ENCODE data around the gene DTYMK. TPM values are rescaled to one million over a fixed set of nuclear protein-coding genes. Genes with fewer than 3 reads are reported as not detected.

The DTYMK gene
- total and polyA plus RNA-seq, 2 experiments from 2014 or later = 47.7 to 72.7 TPM

- TF ChIP-seq CTCF (IDR thresholded peaks at IDR 0.05; ENCODE audit: low read depth, low read length) = no peak
- Histone ChIP-seq H3K4me3 (no peak overlapping the region), H3K4me1 (ENCODE audit: low read depth) (no peaks in the 10 kb centered on the region), H3K9me3 (ENCODE audit: low read depth) (no peaks in the 10 kb centered on the region), H3K27ac (no peak overlapping the region), H3K27me3 (no peaks in the 10 kb centered on the region), H3K36me3 (peaks cover 25% of the 10 kb centered on the region)
- DNase-seq (ENCODE audit: low read depth in 1 of 2, low spot score in 1 of 2) = no peak
Measured at GRCh38 chr2:241680044-241680443, 6.6 kb downstream of the DTYMK start.

GRCh38 chr2:241678784-241679540 lies 7.7 kb downstream of the DTYMK start:
- no peak for TF ChIP-seq CTCF (IDR thresholded peaks at IDR 0.05; ENCODE audit: low read depth, low read length)
- H3K4me1 ChIP-seq (ENCODE audit: low read depth) = no peaks in the 10 kb centered on the region
- DNase-seq (ENCODE audit: low read depth in 1 of 2, low spot score in 1 of 2) = no peak
- no peak overlapping the region for H3K4me3 ChIP-seq
- no peaks in the 10 kb centered on the region for H3K9me3 ChIP-seq (ENCODE audit: low read depth)
- no peaks in the 10 kb centered on the region for H3K27me3 ChIP-seq
- no peak overlapping the region for H3K27ac ChIP-seq
- peaks cover 21% of the 10 kb centered on the region for H3K36me3 ChIP-seq

GRCh38 chr2:241678307-241678706 lies 8.3 kb downstream of the DTYMK start:
- Histone ChIP-seq H3K27me3 (no peaks in the 10 kb centered on the region), H3K4me3 (no peak overlapping the region), H3K36me3 (peaks cover 21% of the 10 kb centered on the region), H3K4me1 (ENCODE audit: low read depth) (no peaks in the 10 kb centered on the region), H3K9me3 (ENCODE audit: low read depth) (no peaks in the 10 kb centered on the region), H3K27ac (no peak overlapping the region)
- TF ChIP-seq CTCF (IDR thresholded peaks at IDR 0.05; ENCODE audit: low read depth, low read length) = no peak
- DNase-seq (ENCODE audit: low read depth in 1 of 2, low spot score in 1 of 2) = no peak

GRCh38 chr2:241677392-241677791 lies 9.2 kb downstream of the DTYMK start:
- no peak overlapping the region for H3K27ac ChIP-seq
- no peaks in the 10 kb centered on the region for H3K27me3 ChIP-seq
- no peak for DNase-seq (ENCODE audit: low read depth in 1 of 2, low spot score in 1 of 2)
- no peak overlapping the region for H3K4me3 ChIP-seq
- H3K4me1 ChIP-seq (ENCODE audit: low read depth) = no peaks in the 10 kb centered on the region
- peaks cover 24% of the 10 kb centered on the region for H3K36me3 ChIP-seq
- TF ChIP-seq CTCF (IDR thresholded peaks at IDR 0.05; ENCODE audit: low read depth, low read length) = no peak
- no peaks in the 10 kb centered on the region for H3K9me3 ChIP-seq (ENCODE audit: low read depth)

- peaks cover 22% of the 10 kb centered on the region for H3K36me3 ChIP-seq
- TF ChIP-seq CTCF (IDR thresholded peaks at IDR 0.05; ENCODE audit: low read depth, low read length) = no peak
- no peak overlapping the region for H3K27ac ChIP-seq
- H3K4me1 ChIP-seq (ENCODE audit: low read depth) = no peaks in the 10 kb centered on the region
- no peak for DNase-seq (ENCODE audit: low read depth in 1 of 2, low spot score in 1 of 2)
- H3K27me3 ChIP-seq = no peaks in the 10 kb centered on the region
- H3K9me3 ChIP-seq (ENCODE audit: low read depth) = no peaks in the 10 kb centered on the region
- H3K4me3 ChIP-seq = no peak overlapping the region
Measured at GRCh38 chr2:241676665-241677064, 9.9 kb downstream of the DTYMK start.
